Measurements from ENCODE around the gene TNFRSF14. TPM values are rescaled to one million over a fixed set of nuclear protein-coding genes. Genes with fewer than 3 reads are reported as not detected.

Gene TNFRSF14
- total RNA-seq, 1 donor, result 127 TPM

GRCh38 chr1:2597441-2598328, 41.5 kb downstream of the TNFRSF14 start:
- no peak overlapping the region for H3K4me3 ChIP-seq (ENCODE audit: low read length)
- no peaks in the 10 kb centered on the region for H3K9me3 ChIP-seq (ENCODE audit: low read depth, low read length)
- no peaks in the 10 kb centered on the region for H3K27me3 ChIP-seq (ENCODE audit: insufficient read depth, low read length)
- no peaks in the 10 kb centered on the region for H3K4me1 ChIP-seq (ENCODE audit: insufficient read depth, low read length)

- H3K27me3 ChIP-seq (ENCODE audit: insufficient read depth, low read length), result no peaks in the 10 kb centered on the region
- no peak overlapping the region for H3K4me3 ChIP-seq (ENCODE audit: low read length)
- no peaks in the 10 kb centered on the region for H3K4me1 ChIP-seq (ENCODE audit: insufficient read depth, low read length)
- no peaks in the 10 kb centered on the region for H3K9me3 ChIP-seq (ENCODE audit: low read depth, low read length)
These were observed 42.3 kb downstream of the TNFRSF14 start for GRCh38 chr1:2598329-2598931.

- H3K27me3 ChIP-seq (ENCODE audit: insufficient read depth, low read length), result no peaks in the 10 kb centered on the region
- no peak overlapping the region for H3K4me3 ChIP-seq (ENCODE audit: low read length)
- H3K9me3 ChIP-seq (ENCODE audit: low read depth, low read length), result no peaks in the 10 kb centered on the region
- H3K4me1 ChIP-seq (ENCODE audit: insufficient read depth, low read length), result no peaks in the 10 kb centered on the region
These were observed 45.6 kb downstream of the TNFRSF14 start for GRCh38 chr1:2601721-2602303.

GRCh38 chr1:2602311-2602835, 46.2 kb downstream of the TNFRSF14 start:
- H3K27me3 ChIP-seq (ENCODE audit: insufficient read depth, low read length), result no peaks in the 10 kb centered on the region
- no peaks in the 10 kb centered on the region for H3K4me1 ChIP-seq (ENCODE audit: insufficient read depth, low read length)
- H3K4me3 ChIP-seq (ENCODE audit: low read length), result no peak overlapping the region
- no peaks in the 10 kb centered on the region for H3K9me3 ChIP-seq (ENCODE audit: low read depth, low read length)

- Histone ChIP-seq H3K9me3 (ENCODE audit: low read depth, low read length) (no peaks in the 10 kb centered on the region), H3K27me3 (ENCODE audit: insufficient read depth, low read length) (no peaks in the 10 kb centered on the region), H3K4me1 (ENCODE audit: insufficient read depth, low read length) (no peaks in the 10 kb centered on the region), H3K4me3 (ENCODE audit: low read length) (no peak overlapping the region)
These were observed 46.8 kb downstream of the TNFRSF14 start for GRCh38 chr1:2602866-2603520.

- no peaks in the 10 kb centered on the region for H3K4me1 ChIP-seq (ENCODE audit: insufficient read depth, low read length)
- H3K27me3 ChIP-seq (ENCODE audit: insufficient read depth, low read length), result no peaks in the 10 kb centered on the region
- H3K4me3 ChIP-seq (ENCODE audit: low read length), result no peak overlapping the region
- no peaks in the 10 kb centered on the region for H3K9me3 ChIP-seq (ENCODE audit: low read depth, low read length)
These were observed 47.5 kb downstream of the TNFRSF14 start for GRCh38 chr1:2603521-2604155.

- H3K4me1 ChIP-seq (ENCODE audit: insufficient read depth, low read length), result no peaks in the 10 kb centered on the region
- no peaks in the 10 kb centered on the region for H3K9me3 ChIP-seq (ENCODE audit: low read depth, low read length)
- H3K27me3 ChIP-seq (ENCODE audit: insufficient read depth, low read length), result no peaks in the 10 kb centered on the region
- no peak overlapping the region for H3K4me3 ChIP-seq (ENCODE audit: low read length)
These were observed 48.1 kb downstream of the TNFRSF14 start for GRCh38 chr1:2604156-2604843.

- Histone ChIP-seq H3K9me3 (ENCODE audit: low read depth, low read length) (no peaks in the 10 kb centered on the region), H3K4me1 (ENCODE audit: insufficient read depth, low read length) (no peaks in the 10 kb centered on the region), H3K27me3 (ENCODE audit: insufficient read depth, low read length) (no peaks in the 10 kb centered on the region), H3K4me3 (ENCODE audit: low read length) (no peak overlapping the region)
These were observed 48.8 kb downstream of the TNFRSF14 start for GRCh38 chr1:2604844-2605508.

GRCh38 chr1:2605509-2606395, 49.6 kb downstream of the TNFRSF14 start:
- H3K4me1 ChIP-seq (ENCODE audit: insufficient read depth, low read length), result no peaks in the 10 kb centered on the region
- no peaks in the 10 kb centered on the region for H3K9me3 ChIP-seq (ENCODE audit: low read depth, low read length)
- H3K27me3 ChIP-seq (ENCODE audit: insufficient read depth, low read length), result no peaks in the 10 kb centered on the region
- H3K4me3 ChIP-seq (ENCODE audit: low read length), result no peak overlapping the region

- no peaks in the 10 kb centered on the region for H3K27me3 ChIP-seq (ENCODE audit: insufficient read depth, low read length)
- no peak overlapping the region for H3K4me3 ChIP-seq (ENCODE audit: low read length)
- H3K4me1 ChIP-seq (ENCODE audit: insufficient read depth, low read length), result no peaks in the 10 kb centered on the region
- H3K9me3 ChIP-seq (ENCODE audit: low read depth, low read length), result no peaks in the 10 kb centered on the region
These were observed 50.3 kb downstream of the TNFRSF14 start for GRCh38 chr1:2606396-2606880.

GRCh38 chr1:2606881-2607621, 50.9 kb downstream of the TNFRSF14 start:
- Histone ChIP-seq H3K9me3 (ENCODE audit: low read depth, low read length) (no peaks in the 10 kb centered on the region), H3K4me3 (ENCODE audit: low read length) (no peak overlapping the region), H3K4me1 (ENCODE audit: insufficient read depth, low read length) (no peaks in the 10 kb centered on the region), H3K27me3 (ENCODE audit: insufficient read depth, low read length) (no peaks in the 10 kb centered on the region)

- H3K4me3 ChIP-seq (ENCODE audit: low read length), result no peak overlapping the region
- H3K9me3 ChIP-seq (ENCODE audit: low read depth, low read length), result no peaks in the 10 kb centered on the region
- no peaks in the 10 kb centered on the region for H3K27me3 ChIP-seq (ENCODE audit: insufficient read depth, low read length)
- H3K4me1 ChIP-seq (ENCODE audit: insufficient read depth, low read length), result no peaks in the 10 kb centered on the region
These were observed 51.5 kb downstream of the TNFRSF14 start for GRCh38 chr1:2607641-2608091.

All from mononuclear cell (primary cell).